Body of pancreas (tissue), 4 donors: ENCODE data around the gene OR52D1.

Source experiments
- CTCF ChIP-seq, 7 experiments: fragments of 450-650 bp in 4 of 7; fragments of 200-600 bp in 3 of 7; sonication (generic) in 3 of 7; IDR thresholded peaks; one replicate each; pipeline ENCODE4 v1.5.1; 2016 to 2019; ENCODE audit warnings: antibody characterized with exemption in 7 of 7
- POLR2A ChIP-seq, 3 donors: fragments of 450-650 bp; IDR thresholded peaks; one replicate each; pipeline ENCODE4 v1.6.1; 2016; ENCODE audit warnings: antibody characterized with exemption in 3 of 3, mild to moderate bottlenecking in 2 of 3

- no peak for TF ChIP-seq CTCF (IDR thresholded peaks at IDR 0.05)
- TF ChIP-seq POLR2A (IDR thresholded peaks at IDR 0.05) = no peak
Observed at GRCh38 chr11:5489576-5490357, 1.3 kb downstream of the OR52D1 start.
